LNCAP (cell line): ENCODE data around the gene STARD9.
A peak's percentile ranks its signal among the peaks of the same experiment; 100 is the strongest.

ENCODE experiments used
- CTCF ChIP-seq: fragments of 450-650 bp; IDR thresholded peaks from 2 replicates; pipeline ENCODE4 v1.5.1; 2017; ENCODE audit warnings: mild to moderate bottlenecking

STARD9 gene

GRCh38 chr15:42693942-42694341, 118.5 kb downstream of the STARD9 start:
- TF ChIP-seq CTCF = no peak

GRCh38 chr15:42694398-42694797, 119.0 kb downstream of the STARD9 start:
- TF ChIP-seq CTCF = no peak

GRCh38 chr15:42695527-42696071, 120.2 kb downstream of the STARD9 start:
- no peak for TF ChIP-seq CTCF

GRCh38 chr15:42696626-42697025, 121.2 kb downstream of the STARD9 start:
- TF ChIP-seq CTCF = no peak

- peak; percentile 85 for TF ChIP-seq CTCF
Measured at GRCh38 chr15:42704492-42704926, 129.1 kb downstream of the STARD9 start.

GRCh38 chr15:42705336-42705735, 129.9 kb downstream of the STARD9 start:
- no peak for TF ChIP-seq CTCF

GRCh38 chr15:42707068-42707467, 131.7 kb downstream of the STARD9 start:
- no peak for TF ChIP-seq CTCF

- TF ChIP-seq CTCF = no peak
Measured at GRCh38 chr15:42707873-42708544, 132.6 kb downstream of the STARD9 start.
